ENCODE measurements around the gene GPR148.
A peak's percentile ranks its signal among the peaks of the same experiment; 100 is the strongest.
"Not testable (repeated sequence)": the region's sequence is repeated elsewhere in the genome, so short reads cannot be mapped to it uniquely, and the experiment has no call there.

The GPR148 gene

GRCh38 chr2:130728549-130729316 is at the start of gene GPR148:
TSS of gene GPR148 (plus strand) at chr2:130729070. CDS start at chr2:130729152, 82 bp downstream.
- no peak for DNase-seq

GRCh38 chr2:130692041-130692770 is 36.7 kb upstream of the GPR148 start:
- DNase-seq = not testable (repeated sequence)

- DNase-seq = peak; percentile 0
Observed at GRCh38 chr2:130693474-130693873, 35.4 kb upstream of the GPR148 start.

GRCh38 chr2:130703250-130703649 is 25.6 kb upstream of the GPR148 start:
- not testable (repeated sequence) for DNase-seq

- DNase-seq = not testable (repeated sequence)
Observed at GRCh38 chr2:130714795-130715194, 14.1 kb upstream of the GPR148 start.

- DNase-seq = no peak
Observed at GRCh38 chr2:130720036-130720435, 8.8 kb upstream of the GPR148 start.

- no peak for DNase-seq
Observed at GRCh38 chr2:130720528-130720927, 8.3 kb upstream of the GPR148 start.

- no peak for DNase-seq
Observed at GRCh38 chr2:130724455-130724854, 4.4 kb upstream of the GPR148 start.

GRCh38 chr2:130726614-130727180 is 2.2 kb upstream of the GPR148 start:
- DNase-seq = no peak

- peak; percentile 69 for DNase-seq
Observed at GRCh38 chr2:130727286-130727924, 1.5 kb upstream of the GPR148 start.

- no peak for DNase-seq
Observed at GRCh38 chr2:130728007-130728454, 839 bp upstream of the GPR148 start.

GRCh38 chr2:130729322-130730299 is 741 bp downstream of the GPR148 start:
- no peak for DNase-seq

GRCh38 chr2:130732257-130732656 is 3.4 kb downstream of the GPR148 start:
- DNase-seq = not testable (repeated sequence)

GRCh38 chr2:130735200-130735599 is 6.3 kb downstream of the GPR148 start:
- DNase-seq = no peak

- DNase-seq = no peak
Observed at GRCh38 chr2:130736487-130736886, 7.6 kb downstream of the GPR148 start.

- DNase-seq = no peak
Observed at GRCh38 chr2:130737592-130737991, 8.7 kb downstream of the GPR148 start.

GRCh38 chr2:130740671-130741070 is 11.8 kb downstream of the GPR148 start:
- no peak for DNase-seq

GRCh38 chr2:130743278-130743677 is 14.4 kb downstream of the GPR148 start:
- no peak for DNase-seq

GRCh38 chr2:130744287-130745117 is 15.6 kb downstream of the GPR148 start:
- DNase-seq = no peak

- no peak for DNase-seq
Observed at GRCh38 chr2:130749078-130749477, 20.2 kb downstream of the GPR148 start.

GRCh38 chr2:130749641-130750040 is 20.8 kb downstream of the GPR148 start:
- DNase-seq = no peak

Measured in fibroblast of upper back skin (primary cell).